Measurements from ENCODE around the gene YOD1.
"Not testable (repeated sequence)": the region's sequence is repeated elsewhere in the genome, so short reads cannot be mapped to it uniquely, and the experiment has no call there.

The YOD1 gene

DNA sequence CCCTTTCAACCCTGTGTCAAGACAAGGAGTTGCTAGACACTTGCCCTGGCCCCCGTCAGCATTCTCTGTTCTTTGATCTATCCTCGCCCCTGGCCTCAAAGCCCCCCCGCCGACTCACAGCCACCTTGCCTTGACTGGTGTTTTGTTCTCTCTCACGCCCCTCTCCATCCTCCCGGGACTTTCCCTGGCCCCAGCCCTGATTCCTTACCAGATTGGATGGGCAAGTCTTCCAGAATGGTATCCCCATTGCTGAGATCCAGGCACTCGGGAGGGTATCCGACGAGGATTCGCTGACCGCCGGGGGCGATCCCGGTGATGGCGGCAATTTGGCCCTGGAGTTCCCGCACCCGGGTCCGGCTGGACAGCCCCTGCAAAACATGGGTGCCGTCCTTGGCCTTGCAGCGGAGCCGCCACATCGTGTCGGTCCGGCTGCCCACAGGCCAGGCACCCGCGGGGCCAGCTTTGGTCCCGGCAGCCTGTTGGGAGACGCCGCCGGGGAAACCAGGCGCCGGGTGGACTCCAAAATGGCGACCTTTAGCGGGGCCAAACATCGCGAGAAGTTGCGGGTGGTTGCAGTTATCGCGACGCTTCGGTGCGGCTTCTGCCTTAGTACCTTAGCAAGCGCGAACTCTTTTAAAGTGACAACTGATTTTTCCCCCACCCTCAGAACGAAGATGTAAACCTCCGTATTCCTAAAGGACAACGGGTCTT lies 373 bp downstream of the YOD1 start:
- H3K4me3 ChIP-seq (ENCODE audit: low read depth, low read length) = peak overlapping the region; percentile 92

DNA sequence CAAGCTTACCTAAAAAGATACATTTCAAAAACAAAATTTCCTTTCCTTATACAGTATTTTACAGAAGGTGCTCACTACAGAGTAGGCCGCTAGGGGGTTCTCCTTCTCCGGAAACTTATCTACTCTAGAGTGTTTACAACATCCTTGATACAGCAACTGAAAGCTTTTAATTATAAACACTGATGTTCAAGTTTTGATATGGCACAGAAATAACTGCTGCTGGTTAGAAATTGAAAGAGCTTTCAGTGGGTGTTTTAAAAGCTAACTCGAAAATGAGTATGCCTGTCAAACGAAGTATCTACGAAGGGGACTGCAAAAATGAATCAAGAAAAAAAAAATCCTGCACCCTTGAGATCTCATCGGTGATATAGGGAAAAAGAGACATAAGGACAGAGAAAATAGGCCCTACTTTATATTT lies 1.0 kb downstream of the YOD1 start:
- H3K4me3 ChIP-seq (ENCODE audit: low read depth, low read length) = peak overlapping the region; percentile 92

DNA sequence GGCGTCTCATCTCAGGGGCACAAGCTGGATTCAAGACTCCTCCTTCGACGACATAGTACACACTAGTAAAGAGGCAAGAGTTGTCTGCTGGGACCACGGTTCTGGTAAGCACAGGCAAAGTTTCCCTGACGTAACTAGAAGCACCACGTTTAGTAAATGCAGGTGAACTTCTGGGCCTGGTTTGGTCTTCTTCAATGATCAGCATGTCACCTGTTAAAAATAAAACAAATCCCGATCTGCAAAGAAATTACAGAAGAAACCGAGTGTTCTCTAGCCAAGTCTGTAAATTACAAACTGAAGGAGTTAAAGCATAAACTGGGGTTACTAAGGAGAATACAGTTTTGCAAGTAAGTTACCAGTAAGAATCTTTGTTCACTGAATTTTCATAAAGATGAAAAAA lies 1.5 kb downstream of the YOD1 start:
- H3K4me3 ChIP-seq (ENCODE audit: low read depth, low read length) = peak overlapping the region; percentile 92

DNA sequence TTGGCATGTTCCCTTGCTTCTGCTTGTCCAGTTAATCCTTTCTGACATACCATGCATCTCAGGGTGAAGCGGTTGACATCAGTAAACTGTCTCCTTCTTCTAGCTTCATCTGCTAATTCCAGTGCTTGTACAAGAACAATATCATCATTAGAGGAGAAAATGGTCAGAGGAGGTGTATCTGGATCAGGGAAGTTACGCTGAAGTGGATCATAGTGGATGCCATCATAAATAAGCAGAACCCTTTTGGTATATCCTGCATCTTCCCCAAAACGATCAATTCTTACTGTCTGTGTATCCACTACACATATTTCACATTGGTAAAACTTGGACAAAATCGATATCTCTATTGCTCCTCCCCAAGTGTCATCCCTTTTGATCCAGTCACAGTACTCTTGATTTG lies 2.0 kb downstream of the YOD1 start:
- H3K4me3 ChIP-seq (ENCODE audit: low read depth, low read length) = no peak overlapping the region

DNA sequence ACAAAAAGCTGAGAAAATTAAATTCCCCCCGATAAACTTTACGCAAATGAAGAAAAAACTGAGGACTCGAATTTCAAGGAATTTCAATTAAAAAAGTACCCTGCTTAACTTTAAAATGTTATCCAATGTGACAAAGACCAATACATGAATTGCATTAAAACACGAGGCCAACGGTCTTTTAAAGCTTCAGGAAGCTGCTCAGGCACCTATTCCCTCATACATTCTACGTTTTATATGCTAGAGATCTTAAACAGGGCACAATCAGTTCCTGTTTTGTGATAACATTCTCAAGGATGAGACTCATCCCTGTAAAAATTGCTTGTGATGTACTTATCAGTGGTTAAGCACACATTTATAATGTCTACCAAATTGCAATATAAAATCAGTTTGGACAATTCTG lies 3.0 kb downstream of the YOD1 start:
- no peak overlapping the region for H3K4me3 ChIP-seq (ENCODE audit: low read depth, low read length)

DNA sequence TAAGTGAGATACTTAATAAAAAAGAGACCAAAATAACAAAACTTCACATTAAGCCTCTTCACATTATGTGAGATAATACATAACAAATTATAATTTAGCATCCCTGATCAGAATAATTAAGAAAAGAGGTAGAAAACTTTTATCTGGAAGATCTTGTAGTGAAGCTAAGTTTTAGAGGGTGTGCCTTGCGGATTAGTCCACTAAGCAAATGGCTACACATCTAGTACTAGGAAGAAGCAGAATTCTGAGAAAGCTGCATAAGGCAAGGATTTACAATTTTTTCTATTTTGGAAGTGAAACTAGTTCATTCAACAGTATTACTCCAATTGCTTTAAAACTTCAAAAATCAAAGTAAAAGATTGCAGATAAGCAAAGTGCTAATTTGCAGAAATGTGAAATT lies 3.5 kb downstream of the YOD1 start:
- no peak overlapping the region for H3K4me3 ChIP-seq (ENCODE audit: low read depth, low read length)

DNA sequence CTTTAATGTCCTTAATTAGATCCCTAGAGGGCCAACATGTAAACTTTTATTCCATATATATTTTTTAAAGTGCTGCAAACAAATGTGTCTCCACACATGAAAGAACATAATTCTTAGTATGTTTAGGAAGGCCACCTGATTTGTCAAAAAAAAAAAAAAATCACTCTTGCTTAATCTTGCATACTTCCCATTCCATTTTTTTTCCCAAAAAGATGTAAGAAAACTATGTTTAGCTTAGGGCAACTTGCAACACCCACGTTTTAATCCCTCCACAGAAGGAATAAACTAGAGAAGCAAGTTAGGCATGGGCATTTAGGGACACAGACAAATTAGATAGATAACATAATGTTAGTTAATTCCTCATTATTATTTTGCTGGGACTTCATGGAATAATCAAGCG lies 5.6 kb downstream of the YOD1 start:
- no peak overlapping the region for H3K4me3 ChIP-seq (ENCODE audit: low read depth, low read length)

DNA sequence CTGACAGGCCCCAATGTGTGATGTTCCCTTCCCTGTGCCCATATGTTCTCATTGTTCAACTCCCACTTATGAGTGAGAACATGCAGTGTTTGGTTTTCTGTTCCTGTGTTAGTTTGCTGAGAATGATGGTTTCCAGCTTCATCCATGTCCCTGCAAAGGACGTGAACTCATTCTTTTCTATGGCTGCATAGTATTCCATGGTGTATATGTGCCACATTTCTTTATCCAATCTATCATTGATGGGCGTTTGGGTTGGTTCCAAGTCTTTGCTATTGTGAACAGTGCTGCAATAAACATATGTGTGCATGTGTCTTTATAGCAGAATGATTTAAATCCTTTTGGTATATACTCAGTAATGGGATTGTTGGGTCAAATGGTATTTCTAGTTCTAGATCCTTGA lies 9.6 kb downstream of the YOD1 start:
- not testable (repeated sequence) for H3K4me3 ChIP-seq (ENCODE audit: low read depth, low read length)

DNA sequence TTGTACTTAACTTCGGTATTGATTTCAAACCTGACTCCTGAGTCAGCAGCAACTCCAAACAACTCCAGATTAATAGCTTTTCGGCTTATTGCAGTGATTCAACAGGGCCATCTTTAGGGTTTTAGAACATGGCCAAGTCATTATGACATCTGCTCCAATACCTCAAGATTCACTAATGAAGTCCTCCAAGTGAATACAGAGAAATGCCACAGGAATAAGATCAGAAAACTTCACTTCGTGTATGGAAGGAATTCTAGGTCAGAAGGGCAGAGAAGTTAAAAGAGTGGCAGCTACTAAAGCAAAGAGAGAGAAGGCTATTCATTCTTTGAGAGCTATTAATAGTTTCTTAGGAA lies 10.9 kb downstream of the YOD1 start:
- no peak overlapping the region for H3K4me3 ChIP-seq (ENCODE audit: low read depth, low read length)

DNA sequence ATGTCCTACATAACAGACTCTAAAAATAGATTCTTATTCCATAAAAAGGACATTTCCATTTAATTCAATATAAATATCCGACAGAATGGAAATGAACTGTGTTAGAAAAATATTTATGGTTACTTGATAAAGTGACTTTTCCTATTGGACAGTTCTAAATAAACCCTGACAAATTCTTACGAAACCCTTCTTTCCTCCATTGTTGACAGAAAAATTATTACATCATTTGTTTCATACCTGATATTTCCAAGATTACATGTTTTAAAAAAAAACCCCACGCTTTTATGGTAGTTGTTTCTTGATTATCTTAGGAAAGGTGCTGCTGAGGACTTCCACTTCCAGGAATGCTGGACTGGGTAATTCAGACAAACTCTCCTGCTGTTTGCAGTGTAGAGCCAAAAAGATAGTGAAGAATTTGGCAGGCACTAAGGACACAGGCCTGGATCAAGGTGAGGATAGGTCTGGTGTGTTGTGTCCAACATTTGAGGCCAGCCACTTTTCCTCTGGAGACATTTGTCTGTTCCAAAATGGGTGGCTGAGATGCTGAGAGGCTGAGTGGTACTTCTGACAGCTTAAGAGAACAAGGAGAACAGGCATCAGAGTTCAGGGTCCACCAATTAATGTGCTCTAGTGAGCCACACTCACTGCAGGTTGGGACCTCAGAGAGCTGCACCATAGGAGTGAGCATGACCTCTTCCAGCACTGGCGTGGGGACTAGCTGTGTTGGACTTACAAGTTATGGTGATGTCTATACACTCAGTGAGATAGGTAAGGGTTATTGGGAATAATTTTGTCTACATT lies 11.4 kb downstream of the YOD1 start:
- no peak overlapping the region for H3K4me3 ChIP-seq (ENCODE audit: low read depth, low read length)

DNA sequence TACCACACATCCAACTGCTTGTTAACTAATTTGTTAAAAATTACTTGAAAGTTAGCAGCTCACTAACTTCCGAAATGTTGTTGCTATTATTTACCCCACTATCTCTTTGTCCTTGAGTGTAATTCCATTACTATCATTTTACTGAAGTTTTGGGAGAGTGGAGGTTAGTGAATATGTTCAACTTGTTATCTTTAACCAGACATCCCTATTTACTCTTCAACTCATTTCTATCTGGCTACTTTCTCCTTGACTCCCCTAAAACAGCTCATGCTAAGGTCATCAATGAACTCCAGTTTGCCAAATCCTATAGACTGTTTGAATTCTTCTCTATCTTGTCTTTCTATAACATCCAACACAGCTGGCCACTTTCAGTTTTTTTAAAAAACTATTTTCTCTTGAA lies 14.1 kb downstream of the YOD1 start:
- H3K4me3 ChIP-seq (ENCODE audit: low read depth, low read length) = no peak overlapping the region

DNA sequence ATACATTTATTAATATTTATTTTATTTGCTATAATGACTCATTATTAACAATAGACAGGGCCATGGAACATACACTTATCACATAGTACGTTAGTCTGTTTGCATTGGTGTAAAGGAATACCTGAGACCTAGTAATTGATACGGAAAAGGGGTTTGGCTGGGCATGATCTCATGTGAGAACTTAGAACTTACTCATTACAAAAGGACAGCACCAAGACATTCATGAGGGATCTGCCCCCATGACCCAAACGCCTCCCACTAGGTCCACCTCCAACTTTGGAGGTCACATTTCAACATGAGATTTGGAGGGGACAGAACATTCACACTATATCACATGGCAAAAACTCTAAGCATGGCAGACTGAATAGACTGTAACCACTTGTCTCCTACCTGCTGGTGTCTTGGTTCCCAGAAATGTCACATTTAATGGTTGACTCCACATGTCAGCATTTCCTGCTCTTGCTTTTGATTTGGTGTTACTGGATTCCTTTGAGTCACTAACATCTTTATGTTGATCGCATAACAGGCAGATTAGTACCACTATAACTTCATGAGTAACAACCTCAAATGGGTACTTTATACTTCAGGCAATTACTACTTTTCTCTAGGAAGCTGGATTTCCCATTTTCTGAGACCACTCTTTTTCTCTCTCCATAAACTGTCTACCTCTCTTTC lies 15.0 kb downstream of the YOD1 start:
- no peak overlapping the region for H3K4me3 ChIP-seq (ENCODE audit: low read depth, low read length)

DNA sequence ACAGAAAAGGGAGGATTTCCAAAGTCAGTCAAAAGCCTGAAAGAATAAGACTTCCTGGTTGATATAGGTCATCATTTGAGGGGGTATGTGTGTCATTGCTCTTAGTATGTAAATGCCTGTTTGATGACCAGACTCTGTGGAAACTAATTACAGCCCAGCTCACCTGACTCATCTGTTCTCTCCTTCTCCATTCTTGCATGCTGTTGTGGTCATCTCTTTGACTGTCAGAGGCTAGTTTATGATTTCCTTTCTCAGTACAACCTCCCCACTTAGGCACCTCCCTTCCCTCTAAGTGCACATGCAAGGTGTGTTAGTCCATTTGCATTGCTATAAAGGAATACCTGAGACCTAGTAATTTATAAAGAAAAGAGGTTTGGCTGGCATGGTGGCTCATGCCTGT lies 16.0 kb downstream of the YOD1 start:
- H3K4me3 ChIP-seq (ENCODE audit: low read depth, low read length) = no peak overlapping the region

DNA sequence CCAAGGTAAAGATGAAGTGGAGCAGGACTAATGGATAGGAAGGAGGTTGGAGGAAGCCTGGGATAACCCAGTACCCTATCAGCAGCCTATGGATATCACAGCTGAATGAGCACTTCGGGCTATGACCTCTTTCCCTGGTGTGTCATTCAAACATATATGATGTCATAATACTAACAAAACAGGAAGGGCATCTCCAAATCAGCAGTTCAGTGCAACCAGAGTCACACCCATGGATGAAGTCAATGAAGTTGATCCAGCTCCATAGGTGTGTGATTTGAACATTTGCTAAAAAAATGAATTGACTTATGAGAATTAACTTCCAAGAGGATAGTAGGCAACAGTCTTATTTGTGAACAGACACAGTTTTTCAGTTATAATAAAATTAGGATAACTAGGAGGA lies 16.8 kb downstream of the YOD1 start:
- no peak overlapping the region for H3K4me3 ChIP-seq (ENCODE audit: low read depth, low read length)

DNA sequence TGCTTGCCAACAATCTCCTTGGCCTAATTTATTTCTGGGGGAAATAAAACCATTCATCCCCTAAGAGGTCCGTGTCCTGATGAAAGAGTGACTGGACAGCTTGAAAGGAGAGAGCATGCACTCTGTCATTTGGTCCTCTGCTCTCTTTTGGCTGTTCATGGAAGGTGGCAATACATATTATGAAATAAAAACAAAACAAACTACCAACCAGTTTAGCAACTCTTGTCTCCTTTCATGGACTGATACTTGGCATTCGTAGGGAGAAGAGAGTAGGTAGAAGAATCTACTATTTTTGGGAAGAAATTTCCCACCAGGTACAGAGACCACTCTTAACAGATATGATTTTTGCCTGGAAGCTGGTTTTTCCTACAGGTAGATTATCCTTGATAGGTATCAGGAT lies 17.7 kb downstream of the YOD1 start:
- no peak overlapping the region for H3K4me3 ChIP-seq (ENCODE audit: low read depth, low read length)

DNA sequence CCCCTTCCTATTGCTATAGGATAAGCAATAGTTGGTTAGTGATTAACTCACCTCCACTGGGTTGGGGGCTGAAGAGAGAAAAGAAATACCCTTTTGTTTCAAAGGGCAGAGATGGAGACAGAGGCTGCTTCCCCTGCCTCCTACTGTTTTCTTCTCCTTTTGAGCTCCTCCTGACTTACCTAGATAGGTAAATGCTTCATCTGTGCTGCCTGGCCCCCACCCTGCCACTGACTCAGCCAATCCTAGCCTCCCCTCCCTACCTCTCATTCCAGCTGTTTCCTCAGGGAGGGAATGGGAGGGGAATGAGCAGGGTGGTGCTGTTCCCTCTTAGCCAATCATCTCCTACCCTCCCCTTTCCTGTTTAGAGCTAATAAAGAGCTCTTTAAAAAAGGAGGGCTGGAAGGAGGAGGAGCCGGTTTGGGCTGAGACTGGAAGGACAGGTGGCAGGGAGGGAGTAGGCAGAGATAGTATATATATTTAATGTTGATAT lies 18.4 kb downstream of the YOD1 start, which contains the start of gene C1orf116:
Gene C1orf116, minus strand, starts transcription at position 229 of the 490 bp plus-strand sequence. CDS start 5,158 bp downstream, outside the sequence.
- no peak within 1 kb of the TSS for H3K4me3 ChIP-seq (ENCODE audit: low read depth, low read length)

DNA sequence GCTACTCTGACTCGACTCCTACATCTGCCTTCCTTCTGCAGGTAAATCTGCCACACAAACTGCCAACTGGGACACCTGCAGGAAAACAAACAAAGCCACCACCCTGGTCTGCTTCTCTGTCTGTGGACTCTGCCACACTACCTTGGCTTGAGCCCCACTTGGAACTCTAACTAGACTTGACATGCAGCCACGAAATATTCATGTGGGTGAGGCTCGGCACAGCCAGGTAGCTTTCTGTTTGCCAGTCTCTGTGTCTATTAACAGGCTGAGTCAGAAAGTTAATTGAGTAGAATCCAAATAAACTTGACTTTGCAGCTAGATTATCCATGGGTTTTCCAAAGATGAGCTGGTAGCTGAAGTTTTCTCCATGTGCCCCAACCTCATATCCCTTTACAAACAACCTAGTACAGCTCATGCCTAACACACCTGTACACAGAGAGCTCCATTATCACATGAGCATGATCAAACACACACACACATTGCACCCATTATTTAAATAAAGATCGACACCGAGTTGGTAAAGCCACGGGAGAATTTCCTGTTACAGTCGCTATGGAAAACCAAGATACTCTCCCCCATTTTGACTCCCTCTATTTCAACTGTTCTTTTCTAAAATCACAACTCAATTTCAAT lies 19.3 kb downstream of the YOD1 start:
- no peak overlapping the region for H3K4me3 ChIP-seq (ENCODE audit: low read depth, low read length)

DNA sequence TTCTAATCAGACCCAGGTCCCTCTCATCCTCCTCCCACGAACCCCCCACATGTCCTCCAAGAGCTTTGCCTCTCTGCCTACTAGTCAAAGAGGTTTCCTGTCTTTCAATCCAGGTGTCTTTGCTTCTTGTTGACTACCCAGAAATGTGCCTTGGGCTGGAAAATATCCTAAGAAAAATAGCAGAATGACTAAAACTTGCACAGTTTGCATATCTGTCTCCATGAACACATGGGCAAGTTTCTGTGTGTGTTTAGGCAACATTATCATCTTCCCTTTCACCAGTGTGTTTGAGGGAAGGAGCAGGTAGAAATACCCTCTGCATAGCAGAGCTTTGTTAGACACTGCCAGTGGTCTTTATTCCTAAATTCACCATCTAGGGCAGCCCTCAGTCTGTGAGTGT lies 20.0 kb downstream of the YOD1 start:
- H3K4me3 ChIP-seq (ENCODE audit: low read depth, low read length) = no peak overlapping the region

DNA sequence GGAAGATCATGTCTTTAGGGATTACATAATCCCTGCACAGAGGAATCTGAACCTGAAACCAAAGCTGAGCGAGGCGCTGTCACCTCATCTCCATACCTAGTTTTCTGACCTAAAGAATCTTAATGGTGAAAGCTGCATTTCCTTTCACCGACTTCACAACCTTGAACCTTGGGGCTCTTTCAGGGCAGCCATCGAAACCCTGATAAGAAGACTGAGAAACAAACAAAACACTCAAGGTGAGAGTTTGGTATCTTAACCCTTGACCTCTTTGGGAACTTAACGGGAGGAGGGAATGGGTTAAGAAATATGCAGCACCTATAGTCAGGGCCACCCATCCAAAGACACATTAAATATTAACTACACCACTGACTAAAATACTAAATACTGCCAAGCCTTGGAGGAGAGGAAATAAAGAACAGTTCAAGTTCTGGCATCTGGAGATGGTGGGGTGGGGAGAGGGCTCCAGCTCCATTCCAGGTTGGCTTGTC lies 20.4 kb downstream of the YOD1 start:
- no peak overlapping the region for H3K4me3 ChIP-seq (ENCODE audit: low read depth, low read length)

DNA sequence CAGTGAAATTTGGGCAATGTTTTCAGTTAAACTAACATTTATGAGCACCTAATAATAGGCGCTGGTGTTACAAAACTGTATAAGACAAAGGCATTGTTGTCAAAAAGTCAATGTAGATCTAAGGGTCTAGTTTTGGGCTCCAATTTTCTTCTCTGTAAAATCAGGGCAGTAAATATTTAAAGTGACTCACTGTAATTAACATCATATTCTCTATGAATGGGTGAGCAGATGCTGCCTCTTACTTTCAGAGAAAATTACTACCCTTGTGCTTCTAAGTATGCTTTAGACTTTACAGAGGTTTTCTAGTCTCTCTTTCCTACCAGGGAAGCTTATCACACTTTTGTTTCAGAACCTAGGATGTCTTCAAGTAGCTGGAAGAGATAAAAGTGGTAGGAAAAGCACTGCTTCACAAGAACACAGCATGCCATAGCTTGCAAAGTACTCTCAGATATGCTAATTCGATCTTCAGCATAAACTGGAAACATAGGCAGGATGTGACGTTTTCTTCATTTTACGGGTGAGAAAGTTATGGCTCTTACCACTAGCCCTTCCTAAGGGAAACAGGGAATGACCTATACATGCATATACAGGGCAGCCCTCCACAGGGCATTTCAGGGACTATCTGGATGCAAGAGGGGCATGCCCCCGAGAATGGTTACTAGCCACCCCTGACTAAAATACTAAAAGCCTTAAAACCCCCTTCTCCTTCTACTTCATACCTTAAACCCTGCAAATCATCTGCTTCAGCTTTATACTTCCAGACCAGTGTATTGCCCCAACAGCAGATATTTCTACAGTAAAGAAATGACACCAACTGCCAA lies 21.1 kb downstream of the YOD1 start:
- H3K4me3 ChIP-seq (ENCODE audit: low read depth, low read length) = no peak overlapping the region
